Activated CD4-positive, alpha-beta T cell treated with anti-CD3 and anti-CD28 coated beads, Interleukin-2, amount 10 ng/mL, durations not matched to agents 24 days and 14 days (primary cell): ENCODE data around the gene STPG4. TPM values are rescaled to one million over a fixed set of nuclear protein-coding genes. Genes with fewer than 3 reads are reported as not detected.
A peak's percentile ranks its signal among the peaks of the same experiment; 100 is the strongest.
"Not testable (repeated sequence)": the region's sequence is repeated elsewhere in the genome, so short reads cannot be mapped to it uniquely, and the experiment has no call there.

Experiments
- DNase-seq: peaks from one replicate; pipeline ENCODE4 v3.0.0; 2022
- H3K27ac Mint-ChIP-seq: one replicate; pipeline ENCODE4 v1.8.0; 2022; ENCODE audit warnings: mild to moderate bottlenecking, mixed read lengths
- H3K27me3 Mint-ChIP-seq: one replicate; pipeline ENCODE4 v1.8.0; 2022; ENCODE audit warnings: mixed read lengths
- H3K36me3 Mint-ChIP-seq: one replicate; pipeline ENCODE4 v1.8.0; 2022; ENCODE audit warnings: low read depth, mild to moderate bottlenecking, mixed read lengths
- H3K4me1 Mint-ChIP-seq: one replicate; pipeline ENCODE4 v1.8.0; 2021; ENCODE audit warnings: mixed read lengths
- H3K4me3 Mint-ChIP-seq: one replicate; pipeline ENCODE4 v1.8.0; 2022; ENCODE audit warnings: mild to moderate bottlenecking, moderate library complexity, mixed read lengths
- H3K9me3 Mint-ChIP-seq: one replicate; pipeline ENCODE4 v1.8.0; 2021; ENCODE audit warnings: mixed read lengths
- intact Hi-C: fragments of 100-400 bp; cut with micrococcal nuclease; formaldehyde crosslinking; loops from one replicate; pipeline ENCODE4 v1.15.1; 2023
- total RNA-seq: library from RNA; stranded (reverse); gene quantifications from 2 replicates; pipeline ENCODE4 v1.2.3, GENCODE V29; 2022

Gene STPG4
- total RNA-seq, 1 donor from 2014 or later, result 0.16 TPM

DNA sequence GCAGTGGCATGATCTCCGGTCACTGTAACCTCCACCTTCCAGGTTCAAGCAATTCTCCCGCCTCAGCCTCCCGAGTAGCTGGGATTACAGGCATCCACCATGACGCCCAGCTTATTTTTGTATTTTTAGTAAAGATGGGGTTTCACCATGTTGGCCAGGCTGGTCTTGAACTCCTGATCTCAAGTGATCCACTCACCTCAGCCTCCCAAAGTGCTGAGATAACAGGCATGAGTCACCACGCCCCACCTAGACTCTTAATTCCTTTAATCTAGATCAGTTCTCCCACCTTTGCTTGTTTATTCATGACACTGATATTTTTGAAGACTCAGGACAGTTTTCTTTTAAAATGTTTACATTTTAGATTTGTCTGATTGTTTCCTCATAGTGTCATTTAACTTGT, 30.0 kb upstream of the STPG4 start:
- H3K27me3 Mint-ChIP-seq, result peaks cover 29% of the 10 kb centered on the region
- H3K4me1 Mint-ChIP-seq, H3K4me3 Mint-ChIP-seq, intact Hi-C loops, H3K27ac Mint-ChIP-seq, DNase-seq, H3K36me3 Mint-ChIP-seq, H3K9me3 Mint-ChIP-seq: not testable (repeated sequence)

DNA sequence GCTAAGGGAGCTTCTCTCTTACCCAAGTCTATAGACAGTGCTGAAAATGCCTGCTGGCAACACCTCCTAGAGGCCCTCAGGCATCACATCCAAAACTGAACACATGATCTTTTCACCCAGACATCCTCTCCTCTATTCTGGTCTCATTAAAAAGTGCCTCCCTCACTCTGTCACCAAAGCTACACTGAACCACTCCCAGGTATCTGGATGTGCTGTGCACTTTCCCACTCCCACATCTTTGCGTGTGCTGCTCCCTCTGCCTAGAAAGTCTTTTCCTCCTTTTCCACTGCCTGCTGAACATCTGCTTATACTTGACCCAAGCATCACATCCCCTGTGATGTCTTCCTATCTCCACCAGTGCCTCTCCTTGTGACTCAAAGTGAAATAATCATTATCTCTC, 26.1 kb upstream of the STPG4 start:
- no peak for DNase-seq
- intact Hi-C loops, result no loop called here

DNA sequence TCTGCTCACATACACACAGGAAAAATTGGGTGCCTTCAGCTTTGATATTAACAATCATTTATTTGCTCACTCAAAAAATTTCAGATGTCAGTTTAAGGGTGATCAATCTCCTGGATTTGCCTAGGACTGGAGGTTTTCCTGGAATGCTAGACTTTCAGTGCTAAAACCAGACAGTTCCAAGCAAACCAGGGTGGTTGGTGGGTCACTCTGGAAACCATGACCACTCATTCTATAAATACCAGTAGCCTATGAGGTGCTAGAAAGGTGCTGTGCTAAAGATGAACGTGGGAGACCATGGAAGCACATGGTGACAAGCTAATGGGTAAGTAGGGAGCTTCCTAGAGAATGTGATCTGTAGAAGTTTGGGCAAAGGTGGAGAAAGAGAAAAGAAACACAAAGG, 25.4 kb upstream of the STPG4 start:
- peaks cover 7% of the 10 kb centered on the region for H3K36me3 Mint-ChIP-seq
- peaks cover 17% of the 10 kb centered on the region for H3K4me1 Mint-ChIP-seq
- no peaks in the 10 kb centered on the region for H3K9me3 Mint-ChIP-seq
- DNase-seq, result no peak
- peaks cover 17% of the 10 kb centered on the region for H3K27me3 Mint-ChIP-seq
- H3K4me3 Mint-ChIP-seq, result no peak overlapping the region
- intact Hi-C loops, result no loop called here
- no peak overlapping the region for H3K27ac Mint-ChIP-seq

More for the DNA sequence above, 26.1 kb upstream of the STPG4 start:
- peaks cover 14% of the 10 kb centered on the region for H3K4me1 Mint-ChIP-seq
- H3K4me3 Mint-ChIP-seq, result no peak overlapping the region
- H3K27me3 Mint-ChIP-seq, result peaks cover 22% of the 10 kb centered on the region
- H3K9me3 Mint-ChIP-seq, result no peaks in the 10 kb centered on the region
- H3K27ac Mint-ChIP-seq, result no peak overlapping the region
- peaks cover 4% of the 10 kb centered on the region for H3K36me3 Mint-ChIP-seq

DNA sequence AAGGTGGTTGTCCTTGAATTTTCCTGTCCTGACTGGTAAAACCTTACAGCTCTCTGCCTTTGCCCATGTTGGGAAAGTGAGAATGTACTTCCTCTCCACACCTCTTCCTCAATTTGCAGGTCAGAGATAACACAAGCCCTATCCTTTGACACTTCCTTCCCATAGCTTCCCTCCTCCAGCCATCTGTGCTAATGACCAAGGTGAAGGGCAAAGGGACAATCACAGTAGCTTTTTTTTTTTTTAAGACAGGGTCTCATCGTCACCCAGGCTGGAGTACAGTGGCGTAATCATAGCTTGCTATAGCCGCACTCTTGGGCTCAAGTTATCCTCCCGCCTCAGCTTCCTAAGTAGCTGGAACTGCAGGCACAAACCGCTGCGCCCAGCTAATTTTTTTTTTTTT, 24.3 kb upstream of the STPG4 start:
- no peak overlapping the region for H3K27ac Mint-ChIP-seq
- peaks cover 24% of the 10 kb centered on the region for H3K4me1 Mint-ChIP-seq
- H3K27me3 Mint-ChIP-seq, result peaks cover 14% of the 10 kb centered on the region
- no peak overlapping the region for H3K4me3 Mint-ChIP-seq
- DNase-seq, result no peak
- peaks cover 15% of the 10 kb centered on the region for H3K36me3 Mint-ChIP-seq
- no peaks in the 10 kb centered on the region for H3K9me3 Mint-ChIP-seq
- intact Hi-C loops, result no loop called here

DNA sequence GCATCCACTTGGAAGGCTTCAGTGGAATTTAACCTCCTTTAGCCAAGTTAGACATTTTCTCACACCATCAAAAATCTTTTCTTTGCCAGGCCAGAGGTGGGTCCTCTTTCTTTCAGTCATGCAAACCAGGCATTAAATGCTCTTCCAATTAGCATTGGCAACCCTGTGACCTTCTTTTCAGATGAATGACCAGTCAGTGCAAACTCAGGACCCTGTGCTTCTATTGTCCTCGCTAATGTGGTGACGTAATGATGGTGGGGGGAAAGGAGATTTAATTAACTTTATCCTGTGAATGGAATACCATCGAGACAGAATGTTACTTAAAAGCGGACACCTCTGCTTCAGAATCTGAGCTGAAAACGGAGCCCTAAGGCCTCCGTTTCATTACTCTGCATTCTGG, 23.2 kb upstream of the STPG4 start:
- Mint-ChIP-seq H3K4me3 (no peak overlapping the region), H3K4me1 (peaks cover 32% of the 10 kb centered on the region), H3K27ac (no peak overlapping the region), H3K27me3 (peaks cover 14% of the 10 kb centered on the region), H3K36me3 (peaks cover 18% of the 10 kb centered on the region), H3K9me3 (no peaks in the 10 kb centered on the region)
- no peak for DNase-seq
- intact Hi-C loops, result no loop called here

DNA sequence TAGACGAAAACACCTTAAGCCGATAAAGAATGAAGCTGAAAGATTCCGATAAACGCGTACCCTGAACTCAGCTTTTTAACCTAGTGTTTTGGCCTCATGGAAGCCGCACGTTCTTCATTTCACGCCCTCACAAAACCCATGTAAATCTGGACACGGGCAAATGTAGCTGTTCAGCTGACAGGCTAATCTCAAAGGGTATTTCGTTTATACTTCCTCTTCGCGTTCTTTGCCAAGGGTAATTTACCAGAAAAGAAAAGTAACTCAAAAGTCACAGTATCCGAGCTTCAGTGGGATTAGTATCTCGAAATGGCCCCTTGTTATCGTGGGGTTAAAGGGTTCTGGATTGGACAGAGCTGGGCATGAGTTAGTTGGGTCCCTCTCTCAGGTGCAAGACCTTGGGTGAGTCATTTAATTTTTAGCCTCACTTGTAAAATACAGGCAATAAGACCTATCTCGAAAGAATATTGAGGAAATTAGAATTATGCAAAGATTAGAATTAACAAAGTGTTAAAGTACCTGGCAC, 22.0 kb upstream of the STPG4 start:
- Mint-ChIP-seq H3K9me3 (no peaks in the 10 kb centered on the region), H3K4me3 (peak overlapping the region; percentile 95), H3K36me3 (peaks cover 23% of the 10 kb centered on the region), H3K27ac (peak overlapping the region; percentile 99), H3K27me3 (peaks cover 8% of the 10 kb centered on the region), H3K4me1 (peaks cover 42% of the 10 kb centered on the region)
- DNase-seq, result no peak
- intact Hi-C loops, result no loop called here

DNA sequence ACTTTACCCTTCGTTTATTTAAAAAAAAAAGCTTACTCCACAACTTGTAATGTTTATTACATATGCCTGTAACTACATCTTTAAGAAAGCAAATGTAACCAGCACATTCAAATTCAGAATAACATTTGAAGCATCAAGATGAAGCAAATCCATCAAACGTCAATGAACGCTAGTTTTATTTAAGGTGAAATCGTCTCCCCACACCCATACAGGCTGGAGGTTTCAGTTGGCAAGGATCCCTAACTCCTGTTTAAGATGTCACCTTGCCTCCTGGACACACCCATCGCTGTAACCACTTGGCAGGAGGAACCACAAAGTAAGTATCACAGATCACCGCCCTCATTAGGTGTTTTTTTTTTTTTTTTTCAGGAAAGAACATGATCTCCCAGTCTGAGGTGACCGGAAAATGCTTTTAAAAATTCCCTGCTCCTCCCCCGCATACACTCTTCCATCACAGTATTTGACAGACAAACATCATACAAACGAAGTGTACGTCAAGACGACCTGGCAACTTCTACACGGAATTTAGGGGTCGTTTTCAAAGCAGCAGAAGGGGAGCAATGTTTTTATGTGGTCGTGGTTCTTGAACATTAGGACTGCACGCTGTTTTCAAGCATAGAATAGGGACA, 19.7 kb upstream of the STPG4 start:
- Mint-ChIP-seq H3K4me1 (peaks cover 55% of the 10 kb centered on the region), H3K9me3 (no peaks in the 10 kb centered on the region), H3K4me3 (peak overlapping the region; percentile 87), H3K27me3 (peaks cover 3% of the 10 kb centered on the region), H3K27ac (peak overlapping the region; percentile 96), H3K36me3 (peaks cover 32% of the 10 kb centered on the region)
- intact Hi-C loops, result loop anchor here (1.0 kb wide), 1 partner anchor 190 kb away; no protein-coding TSS in a partner anchor
- DNase-seq, result peak; percentile 77

DNA sequence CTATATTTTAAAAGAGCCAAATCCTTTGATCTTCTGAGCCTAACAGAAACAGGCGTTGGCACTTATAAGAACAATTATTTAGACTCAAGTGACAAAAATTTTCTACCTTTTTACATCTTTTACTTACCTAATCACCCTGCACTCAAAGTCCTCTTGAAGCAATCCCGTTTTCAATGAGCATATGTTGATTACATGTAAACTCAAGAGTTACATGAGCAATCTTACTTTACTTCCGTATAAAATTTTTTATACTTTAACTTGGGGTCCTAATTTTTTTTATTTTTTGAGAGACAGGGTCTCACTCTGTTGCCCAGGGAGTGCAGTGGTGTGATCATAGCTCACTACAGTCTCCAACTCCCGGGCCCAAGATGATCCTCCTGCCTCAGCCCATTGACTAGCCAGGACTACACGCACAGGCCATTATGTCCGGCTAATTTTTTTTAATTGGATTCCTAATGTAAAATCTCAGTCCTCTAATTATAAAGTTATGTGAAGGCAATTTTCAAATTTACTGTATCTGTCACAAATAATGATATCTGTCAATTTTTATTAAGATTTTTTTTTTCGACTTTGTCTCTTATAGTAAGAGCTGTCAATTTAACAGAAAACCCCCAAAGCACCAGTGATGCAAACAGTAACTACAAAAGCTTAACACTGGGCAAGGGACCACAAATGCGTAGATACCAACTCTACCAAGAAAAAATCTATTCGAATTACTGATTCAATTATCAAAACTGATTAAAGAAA, 19.1 kb upstream of the STPG4 start:
- Mint-ChIP-seq H3K27ac (peak overlapping the region; percentile 17), H3K4me1 (peaks cover 57% of the 10 kb centered on the region), H3K4me3 (peak overlapping the region; percentile 87), H3K27me3 (peaks cover 3% of the 10 kb centered on the region), H3K36me3 (peaks cover 36% of the 10 kb centered on the region), H3K9me3 (no peaks in the 10 kb centered on the region)
- no peak for DNase-seq
- intact Hi-C loops, result loop anchor here (1.0 kb wide), 1 partner anchor 189 kb away; no protein-coding TSS in a partner anchor

DNA sequence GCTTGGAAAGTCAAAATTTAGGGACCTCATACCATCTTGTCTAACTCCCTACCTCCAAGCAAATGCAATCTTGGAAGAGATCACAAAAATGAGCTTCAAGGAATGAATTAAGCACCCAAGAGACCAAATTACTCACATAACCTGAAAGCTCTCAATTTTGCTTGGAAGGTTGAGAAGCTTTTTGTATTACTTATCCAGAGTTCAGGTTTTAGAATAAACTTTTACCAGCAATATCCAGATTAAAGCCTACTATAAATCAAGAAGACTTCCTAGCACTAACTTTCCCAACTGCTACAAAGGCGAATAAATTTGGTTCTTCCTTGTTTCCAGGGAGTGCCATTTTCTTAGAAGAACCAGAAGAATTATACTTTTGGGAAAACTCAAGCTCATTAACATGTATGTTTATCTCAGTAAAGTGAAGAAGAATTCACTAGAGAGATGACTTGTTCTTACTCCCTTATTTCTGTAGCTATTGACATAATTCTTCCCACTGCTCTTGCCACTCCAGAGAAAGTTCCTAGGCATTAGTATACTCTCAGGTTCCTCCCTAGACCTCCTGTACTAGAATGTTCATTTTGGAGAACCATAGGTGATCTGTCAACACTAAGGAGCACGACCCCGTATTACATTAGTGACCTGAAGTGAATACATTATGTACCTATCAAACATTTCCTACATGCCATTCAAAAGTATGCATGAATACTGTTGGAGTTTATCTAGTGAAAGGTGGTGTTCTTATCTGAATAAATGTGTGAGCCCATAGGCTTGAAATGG, 18.0 kb upstream of the STPG4 start:
- H3K4me1 Mint-ChIP-seq, result peaks cover 62% of the 10 kb centered on the region

DNA sequence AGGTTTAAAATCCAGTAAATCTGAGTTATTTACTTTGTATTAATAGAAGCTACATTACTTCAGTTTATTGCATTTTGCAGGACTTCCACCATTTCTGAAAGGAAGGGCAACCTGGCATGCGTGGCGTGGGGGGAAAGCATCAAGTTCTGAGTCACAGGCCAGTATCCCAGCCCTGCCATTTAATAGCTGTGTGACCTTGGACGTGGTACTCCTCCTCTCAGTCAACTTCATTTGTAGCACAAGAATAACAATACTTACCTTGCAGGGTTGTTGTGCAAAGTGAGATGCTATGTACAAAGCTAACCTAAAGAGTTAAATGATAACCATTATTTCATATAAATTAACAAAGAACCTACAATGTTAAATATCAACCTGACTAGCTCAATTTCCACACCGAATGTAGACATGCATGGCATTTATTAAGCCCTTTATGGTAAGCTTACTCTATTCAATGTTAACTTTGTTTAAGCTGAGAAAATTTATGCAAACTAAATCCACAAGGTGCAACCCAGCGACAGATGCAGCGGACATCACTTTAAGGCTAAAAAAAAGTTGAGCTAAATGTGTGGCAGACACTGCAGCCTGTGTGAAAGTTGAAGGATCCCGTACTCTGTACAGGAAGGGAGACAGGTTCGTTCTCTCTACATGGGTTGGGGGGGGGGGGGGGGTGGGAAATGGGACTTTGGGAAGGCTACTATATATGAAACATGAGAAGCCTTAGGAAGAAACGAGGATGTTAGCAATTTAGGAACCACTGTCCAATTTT, 17.2 kb upstream of the STPG4 start:
- H3K9me3 Mint-ChIP-seq, result no peaks in the 10 kb centered on the region
- no peak for DNase-seq
- peak overlapping the region; percentile 87 for H3K4me3 Mint-ChIP-seq
- intact Hi-C loops, result no loop called here
- H3K27me3 Mint-ChIP-seq, result peaks cover 3% of the 10 kb centered on the region
- H3K4me1 Mint-ChIP-seq, result peaks cover 60% of the 10 kb centered on the region
- peaks cover 49% of the 10 kb centered on the region for H3K36me3 Mint-ChIP-seq
- no peak overlapping the region for H3K27ac Mint-ChIP-seq

More for the DNA sequence above, 18.0 kb upstream of the STPG4 start:
- peak overlapping the region; percentile 87 for H3K4me3 Mint-ChIP-seq
- intact Hi-C loops, result no loop called here
- H3K36me3 Mint-ChIP-seq, result peaks cover 45% of the 10 kb centered on the region
- peaks cover 3% of the 10 kb centered on the region for H3K27me3 Mint-ChIP-seq
- H3K9me3 Mint-ChIP-seq, result no peaks in the 10 kb centered on the region
- no peak for DNase-seq
- no peak overlapping the region for H3K27ac Mint-ChIP-seq

DNA sequence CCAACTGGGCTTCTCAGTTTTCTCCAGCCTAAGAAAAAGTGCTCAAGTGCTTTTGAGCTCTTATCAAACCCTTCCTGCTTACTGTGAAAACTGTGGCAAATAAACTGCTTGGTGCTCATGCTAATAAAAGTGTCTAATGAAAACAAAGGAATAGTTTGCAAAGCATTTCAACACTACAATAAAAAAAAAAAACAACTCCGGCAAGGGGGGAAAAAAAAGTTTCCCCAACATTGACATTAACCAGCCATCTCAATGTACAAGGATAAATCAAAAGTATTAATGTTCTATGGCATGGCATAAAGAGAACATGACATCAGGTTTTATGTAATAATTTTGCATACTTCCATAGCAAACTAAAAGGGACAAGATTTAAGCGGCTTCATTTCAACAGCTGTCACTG, 14.7 kb upstream of the STPG4 start:
- H3K27ac Mint-ChIP-seq, result no peak overlapping the region
- H3K9me3 Mint-ChIP-seq, result no peaks in the 10 kb centered on the region
- H3K4me3 Mint-ChIP-seq, result no peak overlapping the region
- peaks cover 53% of the 10 kb centered on the region for H3K4me1 Mint-ChIP-seq
- peaks cover 46% of the 10 kb centered on the region for H3K36me3 Mint-ChIP-seq
- H3K27me3 Mint-ChIP-seq, result no peaks in the 10 kb centered on the region
- intact Hi-C loops, result no loop called here
- no peak for DNase-seq

DNA sequence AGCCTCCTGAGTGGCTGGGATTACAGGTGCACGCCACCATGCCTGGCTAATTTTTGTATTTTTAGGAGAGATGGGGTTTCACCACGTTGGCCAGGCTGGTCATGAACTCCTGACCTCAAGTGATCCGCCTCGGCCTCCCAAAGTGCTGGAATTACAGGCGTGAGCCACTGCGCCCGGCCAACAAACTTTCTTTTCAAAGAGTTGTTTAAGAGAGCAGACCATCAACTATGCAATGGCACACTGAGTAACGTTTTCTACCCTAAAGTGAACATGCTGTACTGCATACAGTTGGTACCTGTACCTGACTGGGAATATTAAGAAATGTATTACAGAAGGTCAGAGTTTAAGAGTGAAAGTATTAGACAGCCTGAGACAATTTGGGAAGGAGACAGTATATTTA, 13.8 kb upstream of the STPG4 start:
- H3K9me3 Mint-ChIP-seq, H3K27ac Mint-ChIP-seq, intact Hi-C loops, H3K4me3 Mint-ChIP-seq, DNase-seq, H3K27me3 Mint-ChIP-seq: not testable (repeated sequence)
- peaks cover 48% of the 10 kb centered on the region for H3K36me3 Mint-ChIP-seq
- peaks cover 52% of the 10 kb centered on the region for H3K4me1 Mint-ChIP-seq

DNA sequence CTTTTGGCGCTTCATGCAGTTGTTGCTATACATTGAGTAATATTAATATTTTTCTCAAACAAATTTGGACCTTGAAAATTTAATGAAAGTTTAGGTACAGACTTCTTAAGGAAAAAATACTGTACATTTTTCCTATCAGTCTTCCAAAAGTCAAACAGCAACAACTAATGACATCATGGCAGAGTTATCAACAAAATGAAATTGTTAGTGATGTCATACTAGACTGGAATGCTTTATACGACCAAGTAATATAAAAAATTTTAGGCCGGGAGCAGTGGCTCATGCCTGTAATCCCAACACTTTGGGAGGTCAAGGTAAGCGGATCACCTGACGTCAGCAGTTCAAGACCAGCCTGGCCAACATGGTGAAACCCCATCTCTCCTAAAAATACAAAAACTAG, 12.0 kb upstream of the STPG4 start:
- intact Hi-C loops, result no loop called here
- Mint-ChIP-seq H3K36me3 (peaks cover 50% of the 10 kb centered on the region), H3K27ac (no peak overlapping the region), H3K4me3 (no peak overlapping the region), H3K9me3 (no peaks in the 10 kb centered on the region), H3K4me1 (peaks cover 45% of the 10 kb centered on the region), H3K27me3 (no peaks in the 10 kb centered on the region)
- no peak for DNase-seq
